Fibroblast of skin of right quadriceps (primary cell): ENCODE results near the gene THAP12.

ENCODE experiments used
- DNase-seq: peaks from one replicate; pipeline ENCODE4 v3.0.0-alpha.2; 2013

Gene THAP12

GRCh38 chr11:76376746-76377558 lies 4.0 kb downstream of the THAP12 start:
- DNase-seq: no peak

GRCh38 chr11:76371170-76371569 lies 9.8 kb downstream of the THAP12 start:
- DNase-seq: peak; percentile 78

GRCh38 chr11:76369406-76369805 lies 11.5 kb downstream of the THAP12 start:
- no peak for DNase-seq

GRCh38 chr11:76368490-76368889 lies 12.4 kb downstream of the THAP12 start:
- no peak for DNase-seq

- no peak for DNase-seq
Measured at GRCh38 chr11:76365038-76365679, 15.8 kb downstream of the THAP12 start.

- DNase-seq: no peak
Measured at GRCh38 chr11:76362716-76363115, 18.2 kb downstream of the THAP12 start.

- DNase-seq: no peak
Measured at GRCh38 chr11:76361776-76362175, 19.2 kb downstream of the THAP12 start.

GRCh38 chr11:76361374-76361773 lies 19.6 kb downstream of the THAP12 start:
- no peak for DNase-seq

GRCh38 chr11:76355172-76355571 lies 25.8 kb downstream of the THAP12 start:
- DNase-seq: no peak

GRCh38 chr11:76348348-76348747 lies 32.6 kb downstream of the THAP12 start:
- DNase-seq: no peak

GRCh38 chr11:76347466-76347865 lies 33.5 kb downstream of the THAP12 start:
- DNase-seq: no peak

GRCh38 chr11:76339221-76339620 lies 41.7 kb downstream of the THAP12 start:
- DNase-seq: peak; percentile 67

- no peak for DNase-seq
Measured at GRCh38 chr11:76337923-76338322, 43.0 kb downstream of the THAP12 start.

- DNase-seq: no peak
Measured at GRCh38 chr11:76337469-76337868, 43.5 kb downstream of the THAP12 start.

GRCh38 chr11:76336597-76336996 lies 44.3 kb downstream of the THAP12 start:
- DNase-seq: no peak

GRCh38 chr11:76335842-76336241 lies 45.1 kb downstream of the THAP12 start:
- DNase-seq: no peak

- no peak for DNase-seq
Measured at GRCh38 chr11:76334826-76335389, 46.0 kb downstream of the THAP12 start.

- no peak for DNase-seq
Measured at GRCh38 chr11:76330651-76331050, 50.3 kb downstream of the THAP12 start.

- DNase-seq: no peak
Measured at GRCh38 chr11:76329983-76330382, 50.9 kb downstream of the THAP12 start.

GRCh38 chr11:76329084-76329648 lies 51.8 kb downstream of the THAP12 start:
- peak; percentile 53 for DNase-seq

- no peak for DNase-seq
Measured at GRCh38 chr11:76327756-76328388, 53.1 kb downstream of the THAP12 start.

- no peak for DNase-seq
Measured at GRCh38 chr11:76327202-76327601, 53.7 kb downstream of the THAP12 start.

- no peak for DNase-seq
Measured at GRCh38 chr11:76325185-76325584, 55.7 kb downstream of the THAP12 start.
